Stimulated activated CD4-positive, alpha-beta T cell treated with anti-CD3 and anti-CD28 coated beads, Interleukin-1b, Interleukin-23, amount 100 ng/mL, for 4 hours (primary cell): ENCODE measurements around the gene DRAP1.
"Not testable (repeated sequence)": the region's sequence is repeated elsewhere in the genome, so short reads cannot be mapped to it uniquely, and the experiment has no call there.

ENCODE experiments used
- DNase-seq, 2 donors: peaks; one replicate each; pipeline ENCODE4 v3.0.0-alpha.2; 2020; ENCODE audit warnings: low read depth in 2 of 2

Gene DRAP1

DNA sequence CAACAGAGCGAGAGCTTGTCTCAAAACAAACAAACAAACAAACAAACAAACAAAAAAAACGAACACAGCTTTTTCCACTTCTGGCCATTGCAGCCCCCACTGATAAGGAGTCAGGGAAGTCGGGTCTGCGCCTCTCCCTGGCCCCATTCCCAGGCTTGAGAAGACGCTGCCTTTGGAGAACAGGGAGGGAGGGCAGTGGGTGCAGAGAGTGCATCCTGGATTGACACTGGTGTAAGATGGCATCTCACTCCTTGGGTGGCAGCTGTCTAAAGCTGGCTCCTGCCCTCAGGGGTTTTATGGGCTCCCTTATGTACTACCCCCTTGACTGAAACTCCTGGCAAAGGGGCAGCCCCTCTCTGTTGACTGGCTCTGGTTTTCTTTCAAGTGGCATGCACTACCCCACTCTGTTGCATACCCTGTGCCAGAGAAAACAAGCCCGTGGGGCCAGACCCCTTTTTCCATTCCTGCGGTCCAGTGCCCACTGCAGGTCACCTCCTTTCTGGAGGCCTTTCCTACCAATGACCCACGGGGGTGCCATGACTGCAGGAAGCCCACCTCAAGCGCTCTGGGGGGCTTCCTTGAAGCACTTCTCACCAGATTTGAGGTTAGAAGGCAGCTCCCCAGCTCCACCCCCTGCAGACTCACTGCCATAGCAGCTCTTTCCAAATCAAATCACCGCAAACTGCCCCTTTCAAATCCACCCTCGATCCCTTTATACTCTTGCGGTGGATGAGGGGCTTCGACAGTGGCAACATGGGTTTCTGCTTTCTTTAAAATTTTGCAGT lies 12.7 kb downstream of the DRAP1 start:
- no peak for DNase-seq

GRCh38 chr11:65932558-65932919 lies 13.3 kb downstream of the DRAP1 start:
- DNase-seq, result no peak

DNA sequence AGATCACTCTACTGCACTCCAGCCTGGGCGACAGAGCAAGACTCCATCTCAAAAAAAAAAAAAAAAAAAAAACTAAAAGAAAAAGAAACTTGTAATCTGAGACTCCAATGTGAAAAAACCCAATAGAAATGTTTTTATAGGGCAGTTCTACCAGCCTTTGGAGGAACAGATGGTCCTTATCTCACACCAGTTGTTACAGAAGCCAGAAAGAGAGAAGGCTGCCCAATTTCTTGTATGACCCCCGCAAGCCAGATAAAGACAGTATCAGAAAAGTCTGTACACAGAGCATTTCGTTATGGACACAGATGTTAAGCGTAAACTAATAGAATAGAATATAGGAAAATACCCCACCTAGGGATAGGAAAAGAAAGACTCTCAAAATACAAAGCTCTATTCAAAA lies 14.8 kb downstream of the DRAP1 start:
- DNase-seq, result no peak

GRCh38 chr11:65937766-65938165 lies 18.5 kb downstream of the DRAP1 start:
- no peak for DNase-seq

DNA sequence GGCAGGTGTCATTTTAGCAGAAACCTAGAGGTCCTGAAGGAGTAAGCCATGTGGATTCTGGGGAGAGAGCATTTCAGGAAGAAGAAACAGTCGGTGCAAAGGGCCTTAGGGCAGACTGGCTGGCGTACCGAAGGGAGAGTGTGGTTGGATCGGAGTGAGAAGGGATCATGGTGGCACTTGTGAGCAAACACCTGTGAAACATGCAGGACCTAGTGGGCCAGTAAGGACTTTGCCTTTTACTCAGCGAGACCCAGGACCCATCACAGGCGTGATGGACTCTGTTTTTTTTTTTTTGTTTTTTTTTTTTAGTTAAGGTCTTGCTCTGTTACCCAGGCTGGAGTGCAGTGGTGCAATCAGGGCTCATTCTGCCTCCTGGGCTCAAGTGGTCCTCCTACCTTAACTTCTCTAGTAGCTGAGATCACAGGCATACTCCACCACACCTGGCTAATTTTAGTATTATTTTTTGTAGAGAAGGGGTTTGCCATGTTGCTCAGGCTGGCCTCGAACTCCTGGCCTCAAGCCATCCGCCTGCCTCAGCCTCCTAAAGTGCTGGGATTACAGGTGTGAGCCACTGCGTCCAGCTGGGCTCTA lies 22.6 kb downstream of the DRAP1 start:
- DNase-seq, result no peak

DNA sequence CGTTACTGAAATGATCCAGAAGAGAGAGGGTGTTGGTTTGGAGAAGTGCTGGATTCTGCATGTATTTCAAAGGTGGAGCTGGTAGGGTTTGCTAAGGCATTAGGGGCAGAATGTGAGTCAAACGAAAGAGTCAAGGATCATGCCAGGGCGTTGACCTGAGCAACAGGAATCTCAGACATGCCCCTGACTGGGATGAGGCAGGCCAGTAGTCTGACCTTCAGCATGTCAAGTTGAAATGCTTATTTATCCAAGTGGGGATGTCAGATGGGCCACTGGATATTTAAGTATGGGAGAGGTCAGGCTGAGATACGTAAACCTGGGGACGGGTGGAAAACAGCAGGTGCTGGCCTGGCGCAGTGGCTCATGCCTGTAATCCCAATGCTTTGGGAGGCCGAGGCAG lies 23.3 kb downstream of the DRAP1 start:
- DNase-seq, result no peak

- DNase-seq, result no peak
These were observed 25.0 kb downstream of the DRAP1 start for GRCh38 chr11:65944191-65944590.

DNA sequence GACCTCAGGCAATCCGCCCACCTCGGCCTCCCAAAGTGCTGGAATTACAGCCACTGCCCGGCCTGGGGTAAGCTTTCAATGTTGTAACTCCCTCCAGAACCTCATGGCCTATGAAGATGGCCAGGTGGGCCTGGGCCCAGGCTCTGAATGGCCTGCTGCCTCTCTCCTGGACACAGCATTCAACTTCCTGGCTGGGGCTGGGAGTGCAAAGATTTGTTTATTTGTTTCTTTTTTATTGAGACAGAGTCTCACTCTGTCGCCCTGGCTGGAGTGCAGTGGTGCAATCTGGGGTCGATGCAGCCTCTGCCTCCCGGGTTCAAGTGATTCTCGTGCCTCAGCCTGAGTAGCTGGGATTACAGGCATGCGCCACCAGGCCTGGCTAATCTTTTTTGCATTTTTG lies 25.5 kb downstream of the DRAP1 start:
- DNase-seq, result no peak

- no peak for DNase-seq
These were observed 26.2 kb downstream of the DRAP1 start, which contains the start of gene TSGA10IP for GRCh38 chr11:65945430-65945911. TSS of gene TSGA10IP (plus strand) at chr11:65945480. CDS start at chr11:65945676, 196 bp downstream.

DNA sequence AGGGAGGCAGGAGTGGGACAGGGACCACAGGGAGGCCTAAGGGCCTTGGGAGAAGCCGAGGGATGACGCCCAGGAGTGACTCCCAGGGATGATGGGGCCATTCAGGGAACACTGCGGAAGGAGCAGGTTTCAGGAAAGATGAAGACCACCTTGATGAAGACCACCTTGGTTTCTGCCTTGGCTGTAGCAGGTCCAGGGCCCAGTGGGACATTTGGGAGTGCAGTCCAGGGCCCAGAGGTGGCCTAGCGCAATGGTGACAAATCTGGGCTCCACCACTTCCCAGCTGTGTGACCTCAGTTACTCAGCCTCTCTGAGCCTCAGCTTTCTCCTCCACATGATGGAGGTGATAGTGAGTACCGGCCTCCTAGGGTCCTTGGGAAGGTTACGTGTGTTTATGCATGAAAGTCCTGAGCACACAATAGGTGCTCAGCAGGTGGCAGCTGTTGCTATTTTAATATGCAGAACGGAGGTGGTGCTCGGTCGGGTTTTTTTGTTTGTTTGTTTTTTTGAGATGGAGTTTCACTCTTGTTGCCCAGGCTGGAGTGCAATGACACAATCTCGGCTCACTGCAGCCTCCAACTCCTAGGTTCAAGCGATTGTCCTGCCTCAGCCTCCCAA lies 26.8 kb downstream of the DRAP1 start:
- DNase-seq, result no peak

GRCh38 chr11:65946655-65947054 lies 27.4 kb downstream of the DRAP1 start:
- DNase-seq, result no peak

- DNase-seq, result no peak
These were observed 27.9 kb downstream of the DRAP1 start for GRCh38 chr11:65947133-65947532.

DNA sequence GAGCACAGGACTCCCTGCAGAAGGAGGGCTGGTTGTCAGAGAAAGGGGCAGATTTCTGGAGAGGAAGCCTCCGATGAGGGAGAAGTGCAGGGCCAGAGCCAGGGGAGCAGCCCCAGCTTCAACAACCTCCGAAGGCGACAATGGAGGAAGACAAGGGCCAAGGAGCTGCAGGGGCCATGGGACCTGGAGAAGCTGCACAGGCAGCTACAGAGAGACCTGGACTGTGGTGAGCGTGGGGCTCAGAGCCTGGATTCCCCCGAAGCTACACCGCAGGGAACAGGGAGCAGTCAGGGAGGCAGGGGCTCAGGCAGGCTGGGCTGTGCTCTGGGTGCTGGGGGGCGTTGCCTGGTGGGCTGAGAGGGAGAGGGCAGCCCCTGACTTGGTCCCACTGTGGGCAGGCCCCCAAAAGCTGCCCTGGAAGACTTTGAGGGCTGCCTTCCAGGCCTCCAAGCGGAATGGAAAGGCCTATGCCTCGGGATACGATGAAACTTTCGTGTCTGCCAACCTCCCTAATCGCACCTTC lies 28.4 kb downstream of the DRAP1 start:
- no peak for DNase-seq

DNA sequence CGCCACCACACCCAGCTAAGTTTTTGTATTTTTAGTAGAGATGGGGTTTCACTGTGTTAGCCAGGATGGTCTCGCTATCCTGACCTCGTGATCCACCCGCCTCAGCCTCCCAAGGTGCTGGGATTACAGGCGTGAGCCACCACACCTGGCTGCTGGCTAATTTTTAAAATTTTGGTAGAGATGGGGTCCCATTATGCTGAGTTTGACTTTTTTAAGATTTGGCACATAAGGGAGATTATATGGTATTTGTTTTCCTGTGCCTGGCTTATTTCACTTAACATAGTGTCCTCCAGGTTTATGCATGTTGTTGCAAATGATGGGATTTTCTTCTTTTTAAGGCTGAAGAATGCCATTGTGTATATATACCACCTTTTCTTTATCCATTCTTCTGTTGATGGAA lies 31.5 kb downstream of the DRAP1 start:
- DNase-seq, result not testable (repeated sequence)

- DNase-seq, result not testable (repeated sequence)
These were observed 32.4 kb downstream of the DRAP1 start for GRCh38 chr11:65951641-65952040.

DNA sequence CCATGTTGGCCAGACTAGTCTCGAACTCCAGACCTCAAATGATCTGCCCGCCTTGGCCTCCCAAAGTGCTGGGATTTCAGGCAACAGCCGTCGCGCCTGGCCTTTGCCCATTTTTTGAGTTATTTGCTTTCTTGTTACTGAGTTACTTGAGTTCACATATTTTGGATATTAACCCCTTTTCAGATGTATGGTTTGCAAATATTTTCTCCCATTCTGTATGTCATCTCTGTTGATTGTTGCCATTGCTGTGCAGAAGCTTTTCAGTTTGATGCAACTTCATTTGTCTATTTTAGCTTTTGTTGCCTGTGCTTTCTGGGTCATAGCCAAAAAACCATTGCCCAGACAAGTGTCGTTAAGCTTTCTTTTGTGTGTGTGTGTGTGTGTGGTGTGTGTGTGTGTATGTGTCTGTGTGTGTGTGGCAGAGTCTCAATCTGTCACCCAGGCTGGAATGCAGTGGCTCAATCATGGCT lies 32.9 kb downstream of the DRAP1 start:
- DNase-seq, result no peak

- no peak for DNase-seq
These were observed 34.2 kb downstream of the DRAP1 start for GRCh38 chr11:65953471-65953870.

- no peak for DNase-seq
These were observed 35.5 kb downstream of the DRAP1 start for GRCh38 chr11:65954771-65955170.

GRCh38 chr11:65958291-65958690 lies 39.1 kb downstream of the DRAP1 start:
- DNase-seq, result no peak

GRCh38 chr11:65958774-65959420 lies 39.7 kb downstream of the DRAP1 start:
- DNase-seq, result no peak

DNA sequence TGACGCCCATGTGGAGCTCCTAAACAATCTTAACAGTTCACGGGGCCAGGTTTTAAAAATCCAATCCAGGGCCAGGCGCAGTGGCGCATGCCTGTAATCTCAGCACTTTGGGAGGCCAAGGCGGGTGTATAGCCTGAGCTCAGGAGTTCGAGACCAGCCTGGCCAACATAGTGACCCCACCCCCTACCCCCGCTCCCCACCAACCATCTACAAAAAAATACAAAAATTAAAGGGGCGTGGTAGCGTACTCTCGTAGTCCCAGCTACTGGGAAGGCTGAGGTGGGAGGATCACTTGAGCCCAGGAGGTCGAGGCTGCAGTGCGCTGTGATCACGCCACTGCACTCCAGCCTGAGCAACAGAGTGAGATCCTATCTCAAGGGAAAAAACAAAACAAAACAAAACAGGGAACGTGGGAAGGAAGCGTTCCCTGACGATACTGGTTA lies 41.6 kb downstream of the DRAP1 start:
- no peak for DNase-seq
